Loucy (cell line): ENCODE data around the gene MRM1.
A peak's percentile ranks its signal among the peaks of the same experiment; 100 is the strongest.

Source experiments
- H2AFZ ChIP-seq: fragments of 200-600 bp; sonication (generic); 2 replicates; pipeline ENCODE4 v1.6.0; 2016; ENCODE audit warnings: antibody characterized with exemption, mild to moderate bottlenecking, low read length, moderate library complexity
- H3F3A ChIP-seq: fragments of 200-600 bp; 2 replicates; pipeline ENCODE4 v1.6.0; 2016; ENCODE audit warnings: antibody characterized with exemption, low read depth, mild to moderate bottlenecking
- H3K27me3 ChIP-seq: fragments of 200-600 bp; sonication (generic); 2 replicates; pipeline ENCODE4 v1.6.1; 2014; ENCODE audit warnings: low read length, mild to moderate bottlenecking; ENCODE audit not compliant: insufficient read depth, poor library complexity, severe bottlenecking
- H3K36me3 ChIP-seq: fragments of 200-600 bp; sonication (generic); 2 replicates; pipeline ENCODE4 v1.6.1; 2016; ENCODE audit warnings: low read length; ENCODE audit not compliant: insufficient read depth
- H3K4me1 ChIP-seq: fragments of 200-600 bp; sonication (generic); 2 replicates; pipeline ENCODE4 v1.5.1; 2014; ENCODE audit warnings: low read length, mild to moderate bottlenecking; ENCODE audit not compliant: insufficient read depth, poor library complexity, severe bottlenecking
- H3K4me2 ChIP-seq: fragments of 200-600 bp; sonication (generic); 2 replicates; pipeline ENCODE4 v1.6.0; 2014; ENCODE audit warnings: antibody characterized with exemption, low read length, low read depth, mild to moderate bottlenecking; ENCODE audit not compliant: poor library complexity, severe bottlenecking
- H3K4me3 ChIP-seq: fragments of 200-600 bp; sonication (generic); 2 replicates; pipeline ENCODE4 v1.5.1; 2014; ENCODE audit warnings: low read length, mild to moderate bottlenecking, mixed read lengths; ENCODE audit not compliant: poor library complexity, severe bottlenecking
- H3K79me2 ChIP-seq: fragments of 200-600 bp; sonication (generic); 2 replicates; pipeline ENCODE4 v1.6.1; 2014; ENCODE audit warnings: low read length; ENCODE audit not compliant: insufficient read depth
- H3K9ac ChIP-seq: fragments of 200-600 bp; sonication (generic); 2 replicates; pipeline ENCODE4 v1.6.0; 2014; ENCODE audit warnings: mild to moderate bottlenecking, low read depth, low read length, moderate library complexity; ENCODE audit not compliant: poor library complexity, severe bottlenecking
- H3K9me2 ChIP-seq: fragments of 200-600 bp; sonication (generic); replicated peaks from 2 replicates; pipeline ENCODE4 v1.6.1; 2016; ENCODE audit warnings: low read depth, low read length, mixed read lengths
- H3K9me3 ChIP-seq: fragments of 200-600 bp; sonication (generic); 2 replicates; pipeline ENCODE4 v1.6.1; 2014; ENCODE audit warnings: mild to moderate bottlenecking, antibody characterized with exemption, low read length, low read depth; ENCODE audit not compliant: insufficient read depth
- H4K20me1 ChIP-seq: fragments of 200-600 bp; sonication (generic); 2 replicates; pipeline ENCODE4 v1.6.0; 2014; ENCODE audit warnings: antibody characterized with exemption, low read length, mild to moderate bottlenecking; ENCODE audit not compliant: insufficient read depth, poor library complexity, severe bottlenecking
- EZH2phosphoT487 ChIP-seq: fragments of 200-600 bp; IDR thresholded peaks from 2 replicates; pipeline ENCODE4 v1.6.1; 2018; ENCODE audit warnings: antibody characterized with exemption, mild to moderate bottlenecking, moderate library complexity, borderline replicate concordance
- TF ChIP-seq, protein P1 (sequence below): fragments of 200-600 bp; sonication (generic); conservative IDR thresholded peaks from 2 replicates; pipeline ENCODE4 v1.5.1; 2014; ENCODE audit warnings: mild to moderate bottlenecking, antibody characterized with exemption, low read length

The MRM1 gene

GRCh38 chr17:36643086-36643685, 41.8 kb downstream of the MRM1 start:
- no peaks in the 10 kb centered on the region for H3K79me2 ChIP-seq

GRCh38 chr17:36645422-36645821, 44.0 kb downstream of the MRM1 start:
- TF ChIP-seq EZH2phosphoT487 = no peak
- TF ChIP-seq, protein P1, sequence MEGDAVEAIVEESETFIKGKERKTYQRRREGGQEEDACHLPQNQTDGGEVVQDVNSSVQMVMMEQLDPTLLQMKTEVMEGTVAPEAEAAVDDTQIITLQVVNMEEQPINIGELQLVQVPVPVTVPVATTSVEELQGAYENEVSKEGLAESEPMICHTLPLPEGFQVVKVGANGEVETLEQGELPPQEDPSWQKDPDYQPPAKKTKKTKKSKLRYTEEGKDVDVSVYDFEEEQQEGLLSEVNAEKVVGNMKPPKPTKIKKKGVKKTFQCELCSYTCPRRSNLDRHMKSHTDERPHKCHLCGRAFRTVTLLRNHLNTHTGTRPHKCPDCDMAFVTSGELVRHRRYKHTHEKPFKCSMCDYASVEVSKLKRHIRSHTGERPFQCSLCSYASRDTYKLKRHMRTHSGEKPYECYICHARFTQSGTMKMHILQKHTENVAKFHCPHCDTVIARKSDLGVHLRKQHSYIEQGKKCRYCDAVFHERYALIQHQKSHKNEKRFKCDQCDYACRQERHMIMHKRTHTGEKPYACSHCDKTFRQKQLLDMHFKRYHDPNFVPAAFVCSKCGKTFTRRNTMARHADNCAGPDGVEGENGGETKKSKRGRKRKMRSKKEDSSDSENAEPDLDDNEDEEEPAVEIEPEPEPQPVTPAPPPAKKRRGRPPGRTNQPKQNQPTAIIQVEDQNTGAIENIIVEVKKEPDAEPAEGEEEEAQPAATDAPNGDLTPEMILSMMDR = no peak
- Histone ChIP-seq H3K27me3 (no peaks in the 10 kb centered on the region), H2AFZ (no peak overlapping the region), H3K4me2 (no peak overlapping the region), H3K9ac (no peak overlapping the region), H3K9me2 (no peaks in the 10 kb centered on the region), H3K79me2 (no peaks in the 10 kb centered on the region), H3F3A (no peaks in the 10 kb centered on the region), H3K9me3 (no peaks in the 10 kb centered on the region), H3K4me3 (no peak overlapping the region), H3K36me3 (no peaks in the 10 kb centered on the region), H3K4me1 (peaks cover 18% of the 10 kb centered on the region), H4K20me1 (no peaks in the 10 kb centered on the region)

More at GRCh38 chr17:36643086-36643685, 41.8 kb downstream of the MRM1 start:
- H3K36me3 ChIP-seq = no peaks in the 10 kb centered on the region
- no peak for TF ChIP-seq EZH2phosphoT487
- TF ChIP-seq, protein P1 = no peak
- no peaks in the 10 kb centered on the region for H3K9me2 ChIP-seq
- peak overlapping the region; percentile 16 for H3K9ac ChIP-seq
- H3K9me3 ChIP-seq = no peaks in the 10 kb centered on the region
- peak overlapping the region; percentile 49 for H2AFZ ChIP-seq
- H3F3A ChIP-seq = no peaks in the 10 kb centered on the region
- H4K20me1 ChIP-seq = no peaks in the 10 kb centered on the region
- peak overlapping the region; percentile 39 for H3K4me3 ChIP-seq
- no peaks in the 10 kb centered on the region for H3K27me3 ChIP-seq
- peak overlapping the region; percentile 53 for H3K4me2 ChIP-seq
- H3K4me1 ChIP-seq = peaks cover 18% of the 10 kb centered on the region

- Histone ChIP-seq H3K9me2 (no peaks in the 10 kb centered on the region), H3K36me3 (no peaks in the 10 kb centered on the region), H3K9me3 (no peaks in the 10 kb centered on the region), H3K4me3 (no peak overlapping the region), H3K4me1 (peaks cover 13% of the 10 kb centered on the region), H3K27me3 (no peaks in the 10 kb centered on the region), H3K9ac (no peak overlapping the region), H2AFZ (no peak overlapping the region), H3K79me2 (no peaks in the 10 kb centered on the region), H4K20me1 (no peaks in the 10 kb centered on the region), H3F3A (no peaks in the 10 kb centered on the region), H3K4me2 (no peak overlapping the region)
- no peak for TF ChIP-seq EZH2phosphoT487
- TF ChIP-seq, protein P1 = no peak
Measured at GRCh38 chr17:36647636-36648035, 46.3 kb downstream of the MRM1 start.
